Hepatocyte (in vitro differentiated cells): ENCODE results near the gene EVI5L.

Experiments
- CTCF ChIP-seq: fragments of 200-600 bp; sonication (generic); IDR thresholded peaks from 2 replicates; pipeline ENCODE4 v1.5.1; 2016; ENCODE audit warnings: antibody characterized with exemption, mild to moderate bottlenecking; ENCODE audit not compliant: poor library complexity
- EZH2 ChIP-seq: fragments of 200-600 bp; sonication (generic); IDR thresholded peaks from 2 replicates; pipeline ENCODE4 v1.6.1; 2016; ENCODE audit warnings: antibody characterized with exemption, mild to moderate bottlenecking, borderline replicate concordance
- EZH2phosphoT487 ChIP-seq: fragments of 200-600 bp; sonication (generic); IDR thresholded peaks from one replicate; pipeline ENCODE4 v1.6.1; 2018; ENCODE audit warnings: antibody characterized with exemption, mild to moderate bottlenecking, low read depth, moderate library complexity; ENCODE audit not compliant: unreplicated experiment, severe bottlenecking

- TF ChIP-seq CTCF: no peak
- TF ChIP-seq EZH2: no peak
- no peak for TF ChIP-seq EZH2phosphoT487
Measured at GRCh38 chr19:7843521-7843920, 13.5 kb downstream of the EVI5L start.
